Measurements from ENCODE around the gene MEI1.

The MEI1 gene

GRCh38 chr22:41746567-41747400 lies 47.5 kb downstream of the MEI1 start:
- peak; percentile 45 for DNase-seq

- no peak for DNase-seq
Measured at GRCh38 chr22:41752011-41752970, 53.0 kb downstream of the MEI1 start.

- no peak for DNase-seq
Measured at GRCh38 chr22:41753984-41754383, 54.7 kb downstream of the MEI1 start.

DNA sequence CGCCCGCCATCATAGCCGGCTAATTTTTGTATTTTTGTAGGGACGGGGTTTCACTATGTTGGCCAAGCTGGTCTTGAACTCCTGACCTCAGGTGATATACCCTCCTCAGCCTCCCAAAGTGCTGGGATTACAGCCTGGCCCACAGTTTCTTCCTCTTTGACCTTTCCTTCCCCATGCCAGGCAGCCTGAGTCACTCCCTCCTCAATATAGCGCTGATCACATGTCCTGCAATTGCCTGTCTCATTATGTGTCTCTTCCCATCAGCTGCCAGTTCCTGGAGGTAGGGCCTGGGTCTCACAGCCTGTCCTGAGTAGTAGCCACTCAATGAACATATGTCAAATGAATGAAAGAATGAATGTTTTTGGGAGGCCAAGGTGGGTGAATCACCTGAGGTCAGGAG lies 58.2 kb downstream of the MEI1 start:
- no peak for DNase-seq

DNA sequence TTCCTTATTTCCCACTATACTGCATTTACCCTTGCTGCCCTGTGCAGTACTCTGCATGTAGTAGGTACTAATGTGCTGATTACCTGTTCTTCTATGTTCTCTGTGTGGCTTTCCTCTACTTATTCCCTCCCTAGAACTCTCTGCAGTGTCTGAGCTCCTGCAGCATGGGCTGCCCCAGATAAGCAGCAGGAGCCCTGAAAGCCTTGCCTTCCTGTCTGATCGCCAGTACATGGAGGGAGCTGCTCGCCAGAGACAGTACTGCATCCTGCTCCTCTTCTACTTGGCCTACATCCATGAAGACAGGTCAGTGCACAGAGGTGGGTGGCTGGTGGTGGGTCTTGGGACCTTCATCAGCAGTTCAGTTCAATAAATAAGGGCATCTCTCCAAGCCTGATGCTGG lies 58.9 kb downstream of the MEI1 start:
- no peak for DNase-seq

- DNase-seq = peak; percentile 23
Measured at GRCh38 chr22:41762980-41763779, 63.9 kb downstream of the MEI1 start.

GRCh38 chr22:41766476-41766875 lies 67.2 kb downstream of the MEI1 start:
- no peak for DNase-seq

DNA sequence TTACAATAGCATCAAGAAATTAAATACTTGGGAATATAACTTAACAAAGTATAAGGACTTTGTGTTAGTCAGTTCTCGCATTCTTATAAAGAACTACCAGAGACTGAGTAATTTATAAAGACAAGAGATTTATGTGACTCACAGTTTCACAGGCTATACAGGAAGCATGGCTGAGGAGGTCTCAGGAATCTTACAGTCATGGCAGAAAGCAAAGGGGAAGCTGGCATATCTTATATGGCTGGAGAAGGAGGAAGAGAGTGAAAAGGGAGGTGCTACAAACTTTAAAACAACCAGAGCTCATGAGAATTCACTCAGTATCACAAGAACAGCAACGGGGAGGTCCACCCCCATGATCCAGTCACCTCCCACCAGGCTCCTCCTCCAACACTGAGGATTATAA lies 69.1 kb downstream of the MEI1 start:
- no peak for DNase-seq

- DNase-seq = no peak
Measured at GRCh38 chr22:41770715-41771468, 71.6 kb downstream of the MEI1 start.

DNA sequence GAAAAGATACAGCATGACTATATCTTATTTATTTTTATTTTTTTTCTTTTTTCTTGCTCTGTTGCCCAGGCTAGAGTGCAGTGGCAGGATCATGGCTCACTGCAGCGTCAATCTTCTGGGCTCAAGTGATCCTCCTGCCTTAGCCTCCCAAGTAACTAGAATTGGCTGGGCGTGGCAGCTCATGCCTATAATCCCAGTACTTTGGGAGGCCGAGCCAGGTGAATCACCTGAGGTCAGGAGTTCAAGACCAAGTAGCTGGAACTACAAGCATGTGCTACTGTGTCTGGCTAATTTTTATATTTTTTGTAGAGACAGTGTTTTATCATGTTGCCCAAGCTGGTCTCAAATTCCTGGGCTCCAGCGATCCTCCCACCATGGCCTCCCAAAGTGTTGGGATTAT lies 72.9 kb downstream of the MEI1 start:
- no peak for DNase-seq

GRCh38 chr22:41772645-41773044 lies 73.3 kb downstream of the MEI1 start:
- DNase-seq = no peak

- no peak for DNase-seq
Measured at GRCh38 chr22:41775338-41775737, 76.0 kb downstream of the MEI1 start.

- DNase-seq = no peak
Measured at GRCh38 chr22:41775976-41776375, 76.7 kb downstream of the MEI1 start.

GRCh38 chr22:41776381-41776780 lies 77.1 kb downstream of the MEI1 start:
- DNase-seq = no peak

GRCh38 chr22:41777749-41778425 lies 78.6 kb downstream of the MEI1 start:
- no peak for DNase-seq

GRCh38 chr22:41779929-41780505 lies 80.7 kb downstream of the MEI1 start:
- DNase-seq = no peak

DNA sequence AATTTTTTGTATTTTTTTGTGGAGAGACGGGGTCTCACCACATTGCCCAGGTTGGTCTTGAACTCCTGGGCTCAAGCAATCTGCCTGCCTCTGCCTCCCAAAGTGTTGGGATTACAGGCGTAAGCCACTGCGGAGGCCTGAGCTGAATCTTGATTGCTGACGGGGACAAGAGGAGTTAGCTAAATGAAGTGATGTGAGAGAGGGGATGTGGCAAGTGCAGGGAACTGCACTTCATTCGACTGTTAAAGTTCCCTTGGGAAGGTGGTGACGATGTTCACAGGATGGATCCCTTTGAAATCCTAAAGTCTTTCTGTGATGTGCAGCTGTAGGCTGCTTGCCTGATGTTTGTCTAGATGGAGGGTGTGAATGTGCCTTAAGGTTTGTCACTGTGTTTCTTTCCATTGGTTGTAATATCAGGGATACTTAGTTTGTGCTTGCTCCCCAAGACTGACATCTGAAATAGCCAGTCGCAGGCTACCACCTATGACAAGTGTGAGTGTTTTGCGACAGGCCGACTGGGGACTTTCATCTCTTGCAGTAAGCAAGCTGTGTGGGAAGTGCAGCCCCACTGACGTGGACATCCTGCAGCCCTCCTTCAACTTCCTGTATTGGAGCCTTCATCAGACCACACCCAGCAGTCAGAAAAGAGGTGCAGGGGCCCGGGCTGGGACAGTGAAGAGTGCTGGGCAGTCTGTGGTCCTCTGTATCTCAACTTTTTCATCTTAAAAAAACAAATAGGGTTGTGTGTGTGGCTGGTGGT lies 81.6 kb downstream of the MEI1 start:
- DNase-seq = peak; percentile 76

- no peak for DNase-seq
Measured at GRCh38 chr22:41781507-41781906, 82.2 kb downstream of the MEI1 start.

- no peak for DNase-seq
Measured at GRCh38 chr22:41782316-41782715, 83.0 kb downstream of the MEI1 start.

- DNase-seq = no peak
Measured at GRCh38 chr22:41782751-41783150, 83.4 kb downstream of the MEI1 start.

Data from activated CD8-positive, alpha-beta memory T cell treated with anti-CD3 and anti-CD28 coated beads, Interleukin-2, amount 50 U/mL, for 4 hours (primary cell).